WTC11 (cell line): ENCODE results near the gene SNTN.

Experiments
- ATF3 ChIP-seq: sonication (generic); formaldehyde crosslinking; conservative IDR thresholded peaks from 2 replicates; pipeline ENCODE4 v1.8.1; 2022; ENCODE audit warnings: mild to moderate bottlenecking, missing genetic modification reagents
- CBFB ChIP-seq: sonication (generic); formaldehyde crosslinking; IDR thresholded peaks from 2 replicates; pipeline ENCODE4 v1.8.1; 2022; ENCODE audit warnings: mild to moderate bottlenecking, low read depth, missing genetic modification reagents
- CREM ChIP-seq: sonication (generic); formaldehyde crosslinking; IDR thresholded peaks from 2 replicates; pipeline ENCODE4 v1.8.1; 2022; ENCODE audit warnings: mild to moderate bottlenecking, missing genetic modification reagents, moderate library complexity
- CTCF ChIP-seq: fragments of 200-600 bp; IDR thresholded peaks from 2 replicates; pipeline ENCODE4 v1.8.0; 2022; ENCODE audit warnings: antibody characterized with exemption
- ETV6 ChIP-seq: sonication (generic); formaldehyde crosslinking; IDR thresholded peaks from 2 replicates; pipeline ENCODE4 v1.8.1; 2022; ENCODE audit warnings: mild to moderate bottlenecking, missing genetic modification reagents
- FOXK1 ChIP-seq: sonication (generic); formaldehyde crosslinking; IDR thresholded peaks from 2 replicates; pipeline ENCODE4 v1.8.0; 2022; ENCODE audit warnings: mild to moderate bottlenecking, moderate library complexity, missing genetic modification reagents
- GTF2I ChIP-seq: fragments of 250-450 bp; sonication (Bioruptor Pico); conservative IDR thresholded peaks from 2 replicates; pipeline ENCODE4 v1.4.0; 2021; ENCODE audit warnings: mild to moderate bottlenecking
- JAZF1 ChIP-seq: fragments of 250-450 bp; sonication (Bioruptor Pico); IDR thresholded peaks from 2 replicates; pipeline ENCODE4 v1.9.0; 2021; ENCODE audit warnings: moderate library complexity, mild to moderate bottlenecking, inconsistent platforms
- JUN ChIP-seq: sonication (generic); formaldehyde crosslinking; IDR thresholded peaks from 2 replicates; pipeline ENCODE4 v1.8.0; 2023; ENCODE audit warnings: mild to moderate bottlenecking, missing genetic modification reagents
- SMAD4 ChIP-seq: sonication (generic); formaldehyde crosslinking; IDR thresholded peaks from 2 replicates; pipeline ENCODE4 v1.8.0; 2022; ENCODE audit warnings: mild to moderate bottlenecking, missing genetic modification reagents
- SP1 ChIP-seq: sonication (generic); formaldehyde crosslinking; conservative IDR thresholded peaks from 2 replicates; pipeline ENCODE4 v1.8.1; 2022; ENCODE audit warnings: missing genetic modification reagents
- ZNF138 ChIP-seq: sonication (generic); formaldehyde crosslinking; conservative IDR thresholded peaks from 2 replicates; pipeline ENCODE4 v1.8.1; 2022; ENCODE audit warnings: mild to moderate bottlenecking, moderate library complexity, missing genetic modification reagents
- TF ChIP-seq, protein P1 (sequence below): sonication (generic); formaldehyde crosslinking; IDR thresholded peaks from 2 replicates; pipeline ENCODE4 v1.8.0; 2023; ENCODE audit warnings: mild to moderate bottlenecking, missing genetic modification reagents

GRCh38 chr3:63635186-63635585, 17.3 kb upstream of the SNTN start:
- TF ChIP-seq JUN (no peak), SP1 (no peak), CTCF (no peak), SMAD4 (no peak), FOXK1 (no peak), CBFB (CRISPR knock-in tag) (no peak), ETV6 (CRISPR knock-in tag) (no peak), ZNF138 (CRISPR knock-in tag) (no peak), ATF3 (CRISPR knock-in tag) (no peak), GTF2I (CRISPR knock-in tag) (no peak), JAZF1 (CRISPR knock-in tag) (no peak), CREM (CRISPR knock-in tag) (no peak)
- TF ChIP-seq, protein P1, sequence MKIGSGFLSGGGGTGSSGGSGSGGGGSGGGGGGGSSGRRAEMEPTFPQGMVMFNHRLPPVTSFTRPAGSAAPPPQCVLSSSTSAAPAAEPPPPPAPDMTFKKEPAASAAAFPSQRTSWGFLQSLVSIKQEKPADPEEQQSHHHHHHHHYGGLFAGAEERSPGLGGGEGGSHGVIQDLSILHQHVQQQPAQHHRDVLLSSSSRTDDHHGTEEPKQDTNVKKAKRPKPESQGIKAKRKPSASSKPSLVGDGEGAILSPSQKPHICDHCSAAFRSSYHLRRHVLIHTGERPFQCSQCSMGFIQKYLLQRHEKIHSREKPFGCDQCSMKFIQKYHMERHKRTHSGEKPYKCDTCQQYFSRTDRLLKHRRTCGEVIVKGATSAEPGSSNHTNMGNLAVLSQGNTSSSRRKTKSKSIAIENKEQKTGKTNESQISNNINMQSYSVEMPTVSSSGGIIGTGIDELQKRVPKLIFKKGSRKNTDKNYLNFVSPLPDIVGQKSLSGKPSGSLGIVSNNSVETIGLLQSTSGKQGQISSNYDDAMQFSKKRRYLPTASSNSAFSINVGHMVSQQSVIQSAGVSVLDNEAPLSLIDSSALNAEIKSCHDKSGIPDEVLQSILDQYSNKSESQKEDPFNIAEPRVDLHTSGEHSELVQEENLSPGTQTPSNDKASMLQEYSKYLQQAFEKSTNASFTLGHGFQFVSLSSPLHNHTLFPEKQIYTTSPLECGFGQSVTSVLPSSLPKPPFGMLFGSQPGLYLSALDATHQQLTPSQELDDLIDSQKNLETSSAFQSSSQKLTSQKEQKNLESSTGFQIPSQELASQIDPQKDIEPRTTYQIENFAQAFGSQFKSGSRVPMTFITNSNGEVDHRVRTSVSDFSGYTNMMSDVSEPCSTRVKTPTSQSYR (CRISPR knock-in tag) = no peak
